Fibroblast of gingiva (primary cell): ENCODE data around the gene ABCF1.
A peak's percentile ranks its signal among the peaks of the same experiment; 100 is the strongest.

ENCODE experiments used
- DNase-seq: peaks from one replicate; pipeline ENCODE4 v3.0.0-alpha.2; 2011; ENCODE audit warnings: low read depth

The ABCF1 gene

DNA sequence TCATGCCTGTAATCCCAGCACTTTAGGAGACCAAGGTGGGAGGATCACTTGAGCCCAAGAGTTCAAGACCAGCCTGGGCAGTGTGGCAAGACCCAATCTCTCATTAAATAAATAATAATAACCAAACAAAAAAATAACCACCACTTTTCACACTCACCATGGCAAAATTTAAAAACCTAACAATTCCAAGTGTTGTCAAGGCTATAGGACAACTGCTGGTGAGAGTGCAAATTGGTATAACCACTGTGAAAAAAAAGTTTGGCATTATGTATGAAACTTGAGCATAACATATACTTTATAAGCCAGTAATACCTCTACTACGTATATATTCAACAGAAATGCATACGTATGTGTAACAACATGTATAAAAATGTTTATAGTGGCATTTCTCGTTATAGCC lies 10.3 kb upstream of the ABCF1 start:
- DNase-seq: no peak

DNA sequence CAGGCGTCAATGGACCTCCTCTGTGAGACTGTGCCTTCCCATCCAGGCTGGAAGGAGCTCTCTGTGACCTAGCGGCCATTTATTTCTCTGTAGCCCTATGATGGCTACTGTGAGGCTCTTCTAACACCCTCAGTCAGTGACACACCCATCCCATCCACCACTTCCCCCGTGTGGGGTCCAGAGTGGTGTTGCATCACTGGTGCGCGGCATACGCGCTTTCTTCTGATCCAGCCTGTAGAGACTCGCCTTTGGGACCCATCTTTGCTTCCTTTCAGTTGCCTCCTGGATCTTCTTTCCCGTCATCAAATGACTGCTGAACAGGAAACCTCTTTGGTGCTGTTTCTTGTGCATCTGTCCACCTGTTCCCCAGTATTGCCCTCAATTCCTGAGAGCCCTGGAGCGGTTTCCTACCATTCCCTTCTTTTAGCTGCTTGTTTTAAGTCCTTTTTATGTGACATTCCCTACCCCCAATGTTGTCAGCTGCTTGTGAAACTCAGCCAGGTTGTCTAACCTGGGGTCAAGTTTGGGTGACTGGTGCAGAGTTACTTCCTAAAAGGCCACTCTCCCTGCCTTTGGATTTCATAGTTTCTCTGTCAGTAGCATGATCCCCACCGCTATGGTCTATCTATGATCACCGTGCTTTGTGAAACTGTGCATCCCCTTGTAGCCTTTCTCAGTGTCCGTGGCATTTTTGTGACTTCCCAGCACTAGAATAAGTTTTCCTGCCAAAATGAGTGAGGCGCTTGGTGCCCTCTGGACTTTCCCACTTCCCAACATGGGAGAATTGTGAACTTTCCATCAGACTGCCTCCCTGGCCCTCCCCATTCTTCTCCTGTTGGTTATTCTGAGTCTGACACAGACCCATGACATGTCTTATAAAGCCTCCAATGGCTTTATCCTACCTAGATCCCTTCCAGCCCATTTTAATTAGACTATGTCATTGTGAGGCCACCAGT lies 8.5 kb upstream of the ABCF1 start:
- DNase-seq: no peak

GRCh38 chr6:30564114-30564513 lies 7.1 kb upstream of the ABCF1 start:
- DNase-seq: no peak

- no peak for DNase-seq
Measured at GRCh38 chr6:30565772-30566171, 5.5 kb upstream of the ABCF1 start.

GRCh38 chr6:30568245-30568644 lies 3.0 kb upstream of the ABCF1 start:
- DNase-seq: no peak

DNA sequence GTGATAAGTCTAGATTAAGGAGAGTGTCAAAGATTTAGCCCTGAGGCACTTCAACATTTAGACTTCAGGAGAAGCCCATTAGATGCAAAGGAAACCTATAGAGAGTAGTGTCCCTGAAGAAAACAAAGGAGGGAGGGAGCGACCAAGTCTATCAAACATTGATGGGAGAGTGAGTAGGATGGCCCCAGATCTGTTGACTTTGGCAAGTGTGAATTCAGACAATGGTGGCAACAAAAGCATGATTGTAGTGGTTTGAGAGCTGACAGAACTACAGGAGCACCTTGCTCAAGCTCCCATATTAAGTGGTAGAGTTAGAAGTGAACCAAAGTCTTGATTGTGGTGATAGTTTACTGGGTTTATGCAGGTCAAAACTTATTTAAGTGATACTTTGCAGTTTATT lies 979 bp upstream of the ABCF1 start:
- DNase-seq: no peak

- no peak for DNase-seq
Measured at GRCh38 chr6:30570740-30571074, 535 bp upstream of the ABCF1 start.

DNA sequence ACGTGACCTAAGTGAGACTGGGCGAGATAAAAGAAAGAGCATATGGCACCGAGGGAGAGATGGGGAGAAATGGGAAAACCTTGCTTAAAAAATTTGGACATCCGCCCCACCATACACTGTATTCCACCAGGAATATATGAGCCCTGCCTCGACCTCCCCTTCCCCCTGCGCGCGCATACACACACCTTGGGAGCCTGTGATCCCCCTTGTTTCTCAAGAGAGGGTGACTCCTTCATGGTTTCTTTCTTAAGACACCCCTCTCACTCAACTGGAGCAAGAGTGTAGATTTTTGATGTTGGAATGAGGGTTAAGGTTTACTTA lies 480 bp downstream of the ABCF1 start:
- no peak for DNase-seq

DNA sequence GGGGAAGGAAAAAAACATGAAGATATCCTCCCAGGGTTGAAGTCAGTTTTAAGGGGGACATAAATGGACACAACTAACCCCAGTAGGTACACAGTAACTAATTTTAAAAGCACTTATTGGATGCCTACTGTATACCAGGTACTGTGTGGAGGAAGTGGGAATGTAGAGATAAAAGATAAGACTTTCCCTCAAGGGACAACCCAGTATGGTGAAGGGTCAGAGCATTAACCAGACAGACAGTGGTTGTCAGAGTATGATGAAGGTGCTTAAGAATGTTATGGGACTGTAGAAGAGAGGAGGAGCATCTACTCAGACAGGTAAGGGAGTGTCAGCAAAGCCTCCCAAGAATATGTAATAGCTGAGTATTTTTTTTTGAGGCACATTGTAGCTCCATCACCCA lies 906 bp downstream of the ABCF1 start:
- no peak for DNase-seq

DNA sequence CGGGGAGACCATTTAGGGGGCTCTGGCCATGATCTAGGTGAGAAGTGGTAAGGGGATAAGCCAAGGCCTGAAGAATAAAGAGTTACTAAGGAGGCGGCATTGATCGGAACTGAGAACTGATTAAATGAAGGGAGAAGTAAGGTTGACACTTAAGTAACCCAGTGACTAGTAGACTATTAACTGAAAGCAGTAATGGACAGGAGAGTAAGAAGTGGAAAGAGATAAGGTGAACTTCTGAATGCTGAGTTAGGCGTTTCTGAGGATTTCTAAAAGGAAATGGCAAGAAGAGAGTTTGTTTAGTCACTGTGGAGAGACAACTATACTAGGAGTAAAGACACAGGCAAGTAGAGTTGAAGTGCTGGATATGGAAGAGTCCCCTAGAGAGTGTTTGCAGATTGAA lies 1.9 kb downstream of the ABCF1 start:
- DNase-seq: no peak

DNA sequence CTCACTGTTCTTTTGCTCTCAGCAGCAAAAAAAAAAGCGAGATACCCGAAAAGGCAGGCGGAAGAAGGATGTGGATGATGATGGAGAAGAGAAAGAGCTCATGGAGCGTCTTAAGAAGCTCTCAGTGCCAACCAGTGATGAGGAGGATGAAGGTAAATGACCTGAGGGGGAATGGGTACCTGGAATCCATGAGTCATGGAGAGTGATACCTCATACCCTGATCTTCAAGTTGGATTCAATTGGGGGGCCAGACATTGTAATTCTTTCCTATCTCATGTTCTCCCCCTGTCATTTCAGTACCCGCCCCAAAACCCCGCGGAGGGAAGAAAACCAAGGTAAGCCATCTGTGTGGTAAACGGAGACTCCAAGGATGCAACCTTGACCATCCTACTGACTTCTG lies 6.8 kb downstream of the ABCF1 start:
- no peak for DNase-seq

DNA sequence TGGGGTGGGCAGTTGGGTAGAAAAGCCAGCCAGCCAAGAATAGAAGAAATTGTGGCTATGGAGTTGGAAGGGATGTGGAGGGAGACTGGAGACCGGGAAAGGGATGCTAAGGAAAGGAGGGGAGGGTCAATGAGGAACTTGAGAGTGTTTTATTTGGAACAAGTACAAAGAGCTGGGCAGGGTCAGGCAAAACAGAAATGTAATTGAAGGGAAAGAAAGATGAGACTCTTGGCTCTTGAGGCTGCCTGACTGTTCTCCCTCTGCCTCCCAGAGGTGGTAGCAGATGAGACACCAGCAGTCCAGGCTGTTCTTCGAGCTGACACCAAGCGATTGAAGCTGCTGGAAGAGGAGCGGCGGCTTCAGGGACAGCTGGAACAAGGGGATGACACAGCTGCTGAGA lies 12.7 kb downstream of the ABCF1 start:
- no peak for DNase-seq

DNA sequence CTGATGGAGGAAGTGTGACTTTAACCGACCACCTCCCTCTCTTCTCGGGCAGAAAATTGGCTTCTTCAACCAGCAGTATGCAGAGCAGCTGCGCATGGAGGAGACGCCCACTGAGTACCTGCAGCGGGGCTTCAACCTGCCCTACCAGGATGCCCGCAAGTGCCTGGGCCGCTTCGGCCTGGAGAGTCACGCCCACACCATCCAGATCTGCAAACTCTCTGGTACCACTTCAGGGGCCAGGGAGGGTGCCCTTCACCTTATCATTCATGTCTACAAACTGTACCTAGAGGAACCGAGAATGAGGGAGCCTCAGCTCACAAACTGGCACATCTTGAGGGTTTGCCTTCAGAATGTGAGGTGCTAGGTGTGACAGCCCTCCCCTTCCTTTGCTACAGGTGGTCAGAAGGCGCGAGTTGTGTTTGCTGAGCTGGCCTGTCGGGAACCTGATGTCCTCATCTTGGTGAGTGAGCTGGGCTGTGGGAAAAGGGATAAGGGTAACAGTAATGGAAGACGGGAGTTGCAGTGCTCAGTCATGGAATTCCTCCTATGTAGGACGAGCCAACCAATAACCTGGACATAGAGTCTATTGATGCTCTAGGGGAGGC lies 18.6 kb downstream of the ABCF1 start:
- DNase-seq: no peak

- no peak for DNase-seq
Measured at GRCh38 chr6:30590509-30590908, 19.3 kb downstream of the ABCF1 start.

DNA sequence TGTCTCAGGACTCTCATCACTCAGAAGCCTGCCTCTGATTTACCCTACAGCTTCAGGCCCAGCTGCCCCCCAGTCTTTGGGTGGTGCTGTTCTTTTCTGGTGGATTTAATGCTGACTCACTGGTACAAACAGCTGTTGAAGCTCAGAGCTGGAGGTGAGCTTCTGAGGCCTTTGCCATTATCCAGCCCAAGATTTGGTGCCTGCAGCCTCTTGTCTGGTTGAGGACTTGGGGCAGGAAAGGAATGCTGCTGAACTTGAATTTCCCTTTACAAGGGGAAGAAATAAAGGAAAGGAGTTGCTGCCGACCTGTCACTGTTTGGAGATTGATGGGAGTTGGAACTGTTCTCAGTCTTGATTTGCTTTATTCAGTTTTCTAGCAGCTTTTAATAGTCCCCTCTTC lies 19.8 kb downstream of the ABCF1 start:
- no peak for DNase-seq

DNA sequence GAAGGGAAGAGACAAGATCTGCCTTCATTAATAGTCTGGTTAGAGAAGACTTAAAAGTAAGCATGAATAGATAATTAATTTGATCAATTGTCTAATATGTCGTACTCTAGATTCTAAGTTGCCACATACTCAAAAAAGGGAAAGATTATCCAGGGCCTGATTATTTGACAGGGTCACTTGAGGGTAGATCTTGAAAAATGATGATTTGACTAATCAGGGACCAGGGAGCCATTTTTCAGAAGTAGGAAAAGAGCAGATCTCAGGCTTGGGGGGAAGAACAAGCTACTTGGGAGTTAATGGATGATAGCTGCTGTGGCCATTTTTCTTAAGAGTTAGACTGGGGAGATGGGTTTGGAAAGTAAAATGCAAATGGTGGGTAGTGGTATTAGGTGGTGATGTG lies 21.0 kb downstream of the ABCF1 start:
- DNase-seq: no peak

- peak; percentile 64 for DNase-seq
Measured at GRCh38 chr6:30597315-30598144, 26.3 kb downstream of the ABCF1 start.

DNA sequence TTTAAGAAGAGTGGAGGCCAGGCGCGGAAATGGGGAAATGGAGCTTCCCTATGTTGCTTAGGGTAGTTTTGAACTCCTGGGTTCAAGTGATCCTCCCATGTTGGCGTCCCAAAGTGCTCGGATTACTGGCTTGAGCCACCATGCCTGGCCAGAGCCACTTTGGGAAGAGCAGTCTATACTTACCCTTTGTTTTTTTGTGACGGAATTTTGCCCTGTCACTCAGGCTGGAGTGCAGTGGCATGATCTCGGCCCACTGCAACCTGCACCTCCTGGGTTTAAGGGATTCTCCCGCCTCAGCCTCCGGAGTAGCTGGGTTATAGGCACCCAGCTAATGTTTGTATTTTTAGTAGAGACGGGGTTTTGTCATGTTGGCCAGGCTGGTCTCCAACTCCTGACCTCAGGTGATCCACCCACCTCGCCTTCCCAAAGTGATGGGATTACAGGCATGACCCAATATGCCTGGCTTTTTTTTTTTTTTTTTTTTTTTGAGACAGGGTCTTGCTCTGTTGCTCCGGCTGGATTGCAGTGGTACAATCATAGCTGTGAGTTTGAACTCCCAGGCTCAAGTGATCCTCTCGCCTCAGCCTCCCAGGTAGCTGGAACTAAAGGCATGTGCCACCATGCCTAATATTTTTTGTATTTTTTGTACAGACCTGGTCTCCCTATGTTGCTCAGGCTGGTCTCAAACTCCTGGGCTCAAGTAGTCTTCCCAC lies 27.8 kb downstream of the ABCF1 start:
- DNase-seq: no peak

GRCh38 chr6:30599625-30600324 lies 28.5 kb downstream of the ABCF1 start:
- DNase-seq: no peak

DNA sequence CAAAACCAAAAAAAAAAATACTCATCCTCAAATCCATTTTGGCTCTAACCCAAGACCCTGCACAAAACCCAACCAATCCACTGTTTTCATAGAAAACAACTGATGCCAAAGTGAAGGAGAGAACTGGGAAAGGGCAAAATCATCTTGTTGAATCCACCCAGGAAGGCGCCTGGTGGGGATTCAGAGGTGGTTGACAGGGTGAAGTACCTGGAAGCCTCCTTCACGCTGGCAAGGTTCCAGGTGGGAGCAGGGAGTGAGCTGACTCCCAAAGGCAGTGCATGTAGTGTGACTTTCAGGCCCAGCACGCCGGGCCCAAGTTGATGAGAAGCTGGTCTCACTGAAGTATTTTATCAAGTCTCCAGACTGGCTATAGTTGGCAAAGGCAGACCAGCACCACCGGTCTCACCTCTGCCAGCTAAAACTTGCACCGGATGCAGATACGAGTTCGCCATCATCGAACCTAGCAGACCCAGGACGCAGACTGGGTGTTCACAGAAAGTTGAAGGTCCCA lies 29.3 kb downstream of the ABCF1 start:
- DNase-seq: no peak

DNA sequence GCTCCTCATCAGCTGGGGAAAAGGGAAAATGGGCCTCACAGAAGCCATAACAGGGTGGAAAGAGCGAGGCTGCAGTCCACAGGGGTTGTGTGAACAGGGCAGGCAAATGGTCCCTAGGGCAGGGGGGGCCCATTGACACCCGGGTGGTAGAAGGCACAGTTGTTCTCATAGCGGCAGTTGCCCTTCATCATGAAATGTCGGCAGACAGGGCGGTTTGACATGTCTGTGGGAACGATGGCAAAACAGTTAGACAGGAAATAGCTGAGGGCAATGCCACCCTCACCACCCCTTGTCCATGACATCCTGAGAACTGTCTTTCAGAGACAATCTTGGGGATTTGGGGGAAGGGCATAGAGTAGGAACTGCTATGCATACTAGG lies 30.2 kb downstream of the ABCF1 start:
- no peak for DNase-seq
